Left ventricle myocardium superior (tissue), 1 donor: ENCODE data around the gene TINAGL1. TPM values are rescaled to one million over a fixed set of nuclear protein-coding genes. Genes with fewer than 3 reads are reported as not detected.
A peak's percentile ranks its signal among the peaks of the same experiment; 100 is the strongest.

ENCODE experiments used
- ATAC-seq: fragments of 200-7000 bp; cut with Tn5 transposase; one replicate; pipeline ENCODE4 v1.9.1; 2020; ENCODE audit warnings: mild to moderate bottlenecking, moderate library complexity
- DNase-seq: peaks from one replicate; pipeline ENCODE4 v3.0.0-alpha.2; 2020
- intact Hi-C: fragments of 100-400 bp; cut with micrococcal nuclease; formaldehyde crosslinking; loops from one replicate; pipeline ENCODE4 v1.11.0; 2022
- long read RNA-seq: library from polyadenylated mRNA; unstranded; transcript quantifications from one replicate; pipeline ENCODE4 v2.0.0, GENCODE V29; 2021
- total RNA-seq: library from RNA; stranded (reverse); fragmentation: NEBNext Ultra II Directional; extraction: Animal tissue kit (Norgen Biotek cat#: 25700); gene quantifications from one replicate; pipeline ENCODE4 v1.2.1, GENCODE V29; 2021
- donor health status: DM: no; HTN: yes; CAD: no; lungs with severe emphysema.

Gene TINAGL1, protein sequence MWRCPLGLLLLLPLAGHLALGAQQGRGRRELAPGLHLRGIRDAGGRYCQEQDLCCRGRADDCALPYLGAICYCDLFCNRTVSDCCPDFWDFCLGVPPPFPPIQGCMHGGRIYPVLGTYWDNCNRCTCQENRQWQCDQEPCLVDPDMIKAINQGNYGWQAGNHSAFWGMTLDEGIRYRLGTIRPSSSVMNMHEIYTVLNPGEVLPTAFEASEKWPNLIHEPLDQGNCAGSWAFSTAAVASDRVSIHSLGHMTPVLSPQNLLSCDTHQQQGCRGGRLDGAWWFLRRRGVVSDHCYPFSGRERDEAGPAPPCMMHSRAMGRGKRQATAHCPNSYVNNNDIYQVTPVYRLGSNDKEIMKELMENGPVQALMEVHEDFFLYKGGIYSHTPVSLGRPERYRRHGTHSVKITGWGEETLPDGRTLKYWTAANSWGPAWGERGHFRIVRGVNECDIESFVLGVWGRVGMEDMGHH
- total RNA-seq, result 274 TPM
- long read RNA-seq, transcript TINAGL1-201 (12 exons, 2,187 nt), result major isoform, 251 of 469 reads
- long read RNA-seq, partial matches to known transcripts, result 123 of 469 reads
- long read RNA-seq, other reads (novel, unspliced or antisense), result 95 of 469 reads

DNA sequence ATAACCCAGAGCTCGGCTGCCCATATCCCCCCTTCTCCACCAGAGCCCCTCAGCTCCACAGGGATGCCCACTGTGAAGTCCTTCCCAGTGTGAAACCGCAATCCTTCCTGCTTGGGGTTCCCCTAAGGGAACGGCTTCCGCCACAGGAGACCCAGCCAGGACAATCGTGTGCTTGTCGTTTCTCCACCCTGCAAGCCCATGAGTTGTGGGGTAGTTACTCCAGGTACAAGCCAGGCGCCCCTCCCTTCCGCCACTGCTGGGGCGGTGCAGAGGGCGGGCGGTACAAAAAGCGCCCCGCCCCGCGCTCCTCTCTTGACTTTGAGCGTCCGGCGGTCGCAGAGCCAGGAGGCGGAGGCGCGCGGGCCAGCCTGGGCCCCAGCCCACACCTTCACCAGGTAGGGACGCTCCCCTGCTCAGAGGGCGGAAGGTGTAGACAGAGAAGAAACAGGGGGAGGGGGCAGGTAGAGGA is at the start of gene TINAGL1:
TSS of gene TINAGL1 (plus strand) at position 315 of the 469 bp plus-strand sequence. CDS start 634 bp downstream, outside the sequence.
- intact Hi-C loops, result no loop called here
- DNase-seq, result peak; percentile 86
- peak; percentile 73 for ATAC-seq

DNA sequence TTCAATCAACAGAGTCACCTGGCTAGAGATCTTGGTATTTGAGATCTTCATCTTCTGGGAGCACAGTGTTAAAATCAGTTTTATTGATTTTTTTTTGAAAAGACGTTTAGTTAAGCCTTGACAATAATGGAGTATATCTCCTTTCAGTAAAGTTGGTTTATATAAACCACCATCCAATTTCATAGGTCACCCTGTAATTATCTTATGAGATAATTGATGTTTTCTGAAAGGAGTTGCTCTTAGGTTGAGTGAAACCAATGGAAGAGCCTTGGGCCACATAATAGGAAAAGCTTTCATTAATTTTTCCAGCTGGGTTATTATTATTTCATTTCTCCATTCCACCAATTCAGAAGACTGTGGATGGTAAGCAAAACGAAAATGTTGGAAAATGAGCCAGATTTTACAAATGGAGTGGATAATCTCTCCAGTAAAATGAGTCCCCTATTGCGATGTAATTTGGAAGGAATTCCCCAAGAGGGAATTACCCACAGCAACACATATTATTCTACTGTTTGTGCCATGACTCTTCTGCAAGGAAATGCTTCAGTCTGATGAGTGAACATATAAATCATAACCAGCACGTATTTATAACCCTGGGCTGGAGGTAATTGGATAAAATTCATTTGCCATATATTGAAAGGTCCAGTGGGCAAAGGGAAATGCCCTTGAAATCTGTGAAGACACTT is 46.2 kb upstream of the TINAGL1 start:
- intact Hi-C loops, result no loop called here
- no peak for ATAC-seq
- DNase-seq, result no peak

DNA sequence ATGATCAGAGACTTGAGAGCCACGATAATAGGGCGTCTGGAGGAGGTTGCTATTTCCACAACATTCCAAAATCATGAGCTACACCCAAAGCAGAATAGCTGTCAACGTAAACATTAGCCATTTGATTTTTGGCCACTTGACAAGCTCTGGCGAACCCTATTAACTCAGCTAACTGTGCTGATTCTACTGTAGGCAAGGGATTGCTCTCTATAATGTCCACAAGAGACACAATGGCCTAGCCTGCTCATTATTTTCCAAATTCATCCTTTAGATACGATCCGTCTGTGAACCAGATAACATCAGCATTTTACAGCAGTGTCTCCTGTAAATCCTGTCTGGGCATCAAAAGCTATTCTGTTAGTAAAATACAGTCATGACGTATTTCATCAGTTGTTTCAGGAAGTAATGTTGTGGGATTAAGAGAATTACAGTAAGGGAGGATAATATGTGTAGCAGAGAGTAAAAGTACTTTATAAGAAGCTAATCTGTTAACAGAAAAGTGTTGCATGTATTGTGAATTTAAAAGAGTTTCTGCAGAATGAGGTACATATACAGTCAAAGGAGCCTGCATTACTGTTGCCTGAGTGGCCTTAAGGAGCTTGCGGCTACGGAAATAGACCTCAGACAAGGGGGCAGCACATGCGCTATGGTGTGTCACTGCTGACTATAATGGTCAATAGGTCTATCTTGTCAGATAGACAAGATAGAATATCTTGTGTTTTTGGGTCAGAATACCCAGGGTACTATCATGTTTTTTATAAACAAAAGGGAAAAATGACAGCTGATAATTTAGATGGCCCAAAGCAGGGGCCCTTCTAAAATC is 44.9 kb upstream of the TINAGL1 start:
- peak; percentile 78 for ATAC-seq
- intact Hi-C loops, result no loop called here

DNA sequence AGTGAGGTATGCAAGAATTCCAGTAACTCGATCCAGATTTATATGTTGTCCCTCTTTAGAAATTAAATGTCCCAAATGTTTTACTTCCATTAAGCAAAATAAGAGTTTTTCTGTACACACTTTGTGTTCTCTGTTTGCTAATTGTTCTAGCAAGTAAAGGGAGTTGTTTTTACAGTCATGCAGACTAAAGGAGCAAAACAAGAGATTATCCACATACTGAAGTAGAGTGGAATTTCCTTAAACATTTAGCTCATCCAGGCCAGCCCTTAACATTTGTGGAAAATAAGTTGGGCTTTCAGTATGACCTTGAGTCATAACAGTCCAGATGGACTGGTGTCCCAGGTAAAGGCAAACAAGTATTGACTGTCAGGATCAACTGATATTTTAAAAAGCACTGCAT is 44.1 kb upstream of the TINAGL1 start:
- no peak for ATAC-seq
- intact Hi-C loops, result no loop called here
- no peak for DNase-seq

More for the DNA sequence above, 44.9 kb upstream of the TINAGL1 start:
- no peak for DNase-seq

DNA sequence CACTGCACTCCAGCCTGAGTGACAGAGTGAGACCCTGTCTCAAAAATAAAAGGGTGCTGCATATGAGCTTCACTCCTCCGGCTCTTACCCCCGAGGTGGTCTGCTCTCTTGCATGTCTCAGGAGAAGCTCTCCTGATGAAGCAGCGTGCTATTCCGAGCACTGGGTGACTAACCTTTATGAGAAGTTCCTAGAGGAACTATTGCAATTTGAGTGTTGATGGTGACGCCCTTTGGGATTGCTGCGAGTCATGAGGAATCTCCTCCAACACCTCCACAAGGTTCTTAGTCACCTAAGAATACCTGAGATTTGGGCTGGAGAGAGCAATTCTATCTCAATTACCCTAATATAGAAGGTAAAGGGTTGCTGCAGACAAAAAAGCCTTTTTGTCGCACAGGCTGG is 40.8 kb upstream of the TINAGL1 start:
- DNase-seq, result no peak
- intact Hi-C loops, result no loop called here
- ATAC-seq, result no peak

DNA sequence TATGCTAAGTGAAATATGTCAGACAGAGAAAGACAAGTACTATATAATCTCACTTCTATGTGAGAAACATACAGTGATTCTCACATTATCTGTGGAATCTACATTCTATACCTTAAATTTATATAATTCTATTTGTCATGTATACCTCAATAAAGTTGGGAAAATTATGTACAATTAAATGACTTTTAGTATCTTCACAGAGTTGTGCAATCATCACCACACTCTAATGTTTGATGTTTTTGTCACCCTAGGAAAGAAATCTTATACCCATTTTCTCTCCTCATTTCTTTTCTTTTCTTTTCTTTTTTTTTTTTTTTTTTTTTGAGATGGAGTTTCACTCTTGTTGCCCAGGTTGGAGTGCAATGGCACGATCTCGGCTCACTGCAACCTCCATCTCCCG is 37.0 kb upstream of the TINAGL1 start:
- no peak for ATAC-seq
- intact Hi-C loops, result no loop called here

DNA sequence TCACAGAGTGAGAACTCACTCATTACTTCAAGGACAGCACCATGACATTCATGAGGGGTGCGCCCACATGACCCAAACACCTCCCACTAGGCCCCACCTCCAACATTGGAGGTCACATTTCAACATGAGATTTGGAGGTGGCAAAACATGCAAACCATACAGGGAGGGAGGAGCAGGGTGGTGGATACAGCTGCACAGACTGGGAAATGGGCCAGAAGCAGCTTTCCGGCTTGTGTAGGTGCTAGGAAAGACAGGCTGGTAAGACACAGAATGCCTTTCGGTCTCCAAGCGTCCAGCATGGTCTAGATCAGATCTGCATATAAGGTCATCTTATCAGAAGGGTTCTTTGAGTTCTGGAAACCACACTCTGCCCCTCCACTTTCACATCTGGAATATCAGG is 35.1 kb upstream of the TINAGL1 start:
- DNase-seq (no peak), ATAC-seq (no peak)
- intact Hi-C loops, result loop anchor here (10.0 kb wide), 1 partner anchor 356 kb away; no protein-coding TSS in a partner anchor

More for the DNA sequence above, 37.0 kb upstream of the TINAGL1 start:
- no peak for DNase-seq

DNA sequence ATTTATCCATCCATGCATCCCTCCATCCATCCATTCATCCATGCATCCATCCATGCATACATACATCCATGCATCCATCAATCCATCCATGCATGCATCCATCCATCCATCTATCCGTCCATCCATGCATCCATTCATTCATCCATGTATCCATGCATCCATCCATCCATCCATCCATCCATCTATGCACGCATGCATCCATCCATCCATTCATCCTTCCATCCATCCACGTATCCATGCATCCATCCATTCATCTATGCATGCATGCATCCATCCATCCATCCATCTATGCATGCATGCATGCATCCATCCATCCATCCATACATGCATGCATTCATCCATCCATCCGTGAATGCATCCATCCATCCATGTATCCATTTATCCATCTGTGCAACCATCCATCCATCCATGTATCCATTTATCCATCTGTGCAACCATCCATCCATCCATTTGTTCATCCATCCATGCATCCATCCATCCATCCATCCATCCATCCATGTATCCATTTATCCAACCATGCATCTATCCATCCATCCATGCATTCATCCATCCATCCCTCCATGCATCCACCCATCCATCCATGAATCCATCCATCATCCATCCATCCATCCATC is 30.3 kb upstream of the TINAGL1 start:
- DNase-seq (no peak), ATAC-seq (no peak)
- intact Hi-C loops, result loop anchor here (10.0 kb wide), 1 partner anchor 361 kb away; no protein-coding TSS in a partner anchor

DNA sequence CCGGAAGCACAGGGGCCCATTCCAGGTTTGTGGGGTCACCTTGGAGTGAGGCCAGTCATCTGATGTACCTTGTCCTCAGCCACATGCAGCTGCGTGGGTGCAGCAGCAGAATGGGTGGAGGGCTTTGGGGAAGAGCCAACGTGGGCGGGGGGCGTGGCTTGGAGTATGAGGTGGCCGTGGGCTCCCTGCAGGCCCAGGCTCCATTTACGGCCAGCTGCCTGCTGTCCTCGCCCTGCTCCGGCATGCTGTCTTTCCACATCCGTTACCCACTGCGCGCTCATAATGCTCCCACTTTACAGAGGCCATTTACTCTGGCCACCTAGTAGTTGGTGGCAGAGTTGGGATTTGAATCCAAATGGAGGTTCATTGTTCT is 27.8 kb upstream of the TINAGL1 start:
- ATAC-seq (peak; percentile 16), DNase-seq (no peak)
- intact Hi-C loops, result loop anchor here (10.0 kb wide), 1 partner anchor 364 kb away; no protein-coding TSS in a partner anchor

DNA sequence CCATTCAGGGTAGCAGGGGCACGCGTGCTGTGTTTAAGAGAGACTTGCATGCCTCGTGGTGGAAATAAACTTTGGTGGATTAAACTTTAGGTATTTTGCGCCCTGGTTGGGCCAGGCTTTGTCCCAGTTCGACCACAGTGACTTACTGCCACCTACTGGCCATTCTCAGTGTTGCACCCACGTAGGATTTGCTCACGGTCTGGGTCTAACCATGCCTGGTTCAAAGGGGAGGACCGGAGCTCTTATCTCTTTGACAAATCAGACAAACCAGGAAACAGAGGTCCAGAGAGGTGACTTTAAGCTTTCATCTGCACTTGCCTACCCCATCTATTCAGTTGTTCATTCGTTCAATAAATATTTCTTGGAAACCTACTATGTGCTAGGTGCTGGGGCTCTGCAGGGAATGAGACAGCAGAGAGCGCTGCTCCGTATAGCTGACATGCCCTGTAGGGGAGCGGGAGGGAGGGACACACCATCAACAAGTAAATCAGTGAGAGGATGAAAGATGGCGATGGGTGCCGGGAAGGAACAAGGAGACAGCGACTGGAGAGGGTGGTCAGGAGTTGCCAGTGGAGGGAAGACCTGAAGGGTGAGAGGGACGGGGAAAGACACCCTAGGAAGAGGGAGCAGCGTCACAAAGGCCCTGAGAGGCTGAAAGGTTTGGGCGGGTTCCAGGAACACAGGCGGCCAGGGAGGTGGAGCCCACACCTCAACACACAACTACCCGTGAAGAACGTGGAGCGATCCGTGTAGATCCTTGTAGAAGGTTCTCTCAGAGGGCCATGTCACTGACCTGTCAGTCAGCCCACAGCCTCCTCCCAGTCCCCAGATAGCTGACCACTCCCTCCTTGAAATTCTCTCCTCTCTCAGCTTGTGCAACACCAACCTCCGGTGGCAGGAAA is 27.2 kb upstream of the TINAGL1 start:
- ATAC-seq, result peak; percentile 92
- intact Hi-C loops, result loop anchor here (10.0 kb wide), 1 partner anchor 364 kb away; no protein-coding TSS in a partner anchor

DNA sequence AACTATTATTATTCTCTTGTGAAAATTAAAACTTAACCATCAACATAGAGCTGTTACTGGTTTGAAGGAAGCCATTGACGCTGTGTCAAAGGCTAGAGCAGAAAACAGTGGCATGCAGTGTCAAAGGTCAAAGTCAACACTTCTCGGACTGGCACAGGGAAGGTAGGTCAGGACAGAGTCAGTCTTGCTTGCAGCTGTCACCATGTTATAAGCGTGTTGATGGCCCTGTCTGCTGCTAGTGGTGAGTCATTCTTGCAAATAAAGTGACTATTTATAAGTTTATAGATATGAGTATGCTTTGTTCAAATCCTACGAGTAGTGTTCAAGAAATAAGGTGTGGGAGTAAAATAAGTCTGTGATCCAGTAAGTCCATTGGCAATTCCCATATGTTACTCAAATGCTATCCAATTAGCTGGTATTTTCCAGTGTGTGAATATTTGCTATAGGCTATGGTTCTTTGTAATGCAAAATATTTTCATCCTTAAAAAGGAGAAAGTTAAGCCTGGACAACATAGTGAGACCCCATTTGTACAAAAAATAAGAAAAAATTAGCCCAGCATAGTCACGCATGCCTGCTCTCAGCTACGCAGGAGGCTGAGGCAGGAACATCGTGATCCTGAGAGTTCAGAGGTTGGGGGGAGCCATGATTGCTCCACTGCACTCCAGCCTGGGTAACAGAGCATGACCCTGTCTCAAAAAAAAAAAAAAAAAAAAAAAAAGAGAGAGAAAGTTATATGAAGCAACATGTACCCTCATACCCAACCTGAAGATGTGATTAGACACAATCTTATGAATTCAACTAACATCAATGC is 26.3 kb upstream of the TINAGL1 start:
- DNase-seq (no peak), ATAC-seq (peak; percentile 79)
- intact Hi-C loops, result loop anchor here (10.0 kb wide), 1 partner anchor 365 kb away; no protein-coding TSS in a partner anchor

More for the DNA sequence above, 27.2 kb upstream of the TINAGL1 start:
- DNase-seq, result peak; percentile 79

DNA sequence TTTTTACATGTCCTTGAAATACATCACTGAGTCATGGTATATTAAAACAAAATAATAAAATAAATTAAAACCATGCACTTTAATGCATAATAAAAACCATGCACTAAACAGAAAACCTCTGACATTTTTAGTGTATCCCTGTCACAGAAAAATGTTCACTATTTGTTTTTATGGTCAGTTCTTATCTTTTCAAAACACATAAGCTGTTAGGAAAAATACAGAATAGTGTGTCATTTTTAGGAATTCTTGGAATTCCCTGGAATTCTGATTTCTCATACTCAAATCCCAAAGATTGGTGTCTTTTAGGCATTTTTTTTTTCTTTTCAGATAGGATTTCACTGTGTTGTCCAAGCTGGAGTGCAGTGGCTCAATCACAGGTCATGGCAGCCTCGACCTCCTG is 25.1 kb upstream of the TINAGL1 start:
- ATAC-seq, result no peak
- no peak for DNase-seq
- intact Hi-C loops, result no loop called here

DNA sequence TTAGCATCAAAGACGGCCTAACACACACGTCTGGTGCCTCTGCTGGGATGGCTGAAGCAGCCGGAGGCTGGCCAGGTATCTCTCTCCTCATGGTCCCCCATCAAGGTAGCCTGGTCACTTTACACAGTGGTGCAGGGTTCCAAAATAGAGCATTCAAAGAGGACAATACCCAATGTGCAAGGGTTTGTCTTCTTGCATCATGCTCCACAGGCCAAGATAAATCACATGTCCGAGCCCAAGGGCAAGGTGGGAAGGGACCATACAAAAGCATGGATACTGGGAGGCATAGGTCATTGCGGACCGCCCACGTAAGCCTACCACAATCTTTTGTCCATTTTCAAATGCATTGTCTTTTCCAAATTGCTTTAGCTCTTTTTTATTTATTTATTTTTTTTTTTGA is 23.8 kb upstream of the TINAGL1 start:
- DNase-seq (no peak), ATAC-seq (no peak)
- intact Hi-C loops, result no loop called here

DNA sequence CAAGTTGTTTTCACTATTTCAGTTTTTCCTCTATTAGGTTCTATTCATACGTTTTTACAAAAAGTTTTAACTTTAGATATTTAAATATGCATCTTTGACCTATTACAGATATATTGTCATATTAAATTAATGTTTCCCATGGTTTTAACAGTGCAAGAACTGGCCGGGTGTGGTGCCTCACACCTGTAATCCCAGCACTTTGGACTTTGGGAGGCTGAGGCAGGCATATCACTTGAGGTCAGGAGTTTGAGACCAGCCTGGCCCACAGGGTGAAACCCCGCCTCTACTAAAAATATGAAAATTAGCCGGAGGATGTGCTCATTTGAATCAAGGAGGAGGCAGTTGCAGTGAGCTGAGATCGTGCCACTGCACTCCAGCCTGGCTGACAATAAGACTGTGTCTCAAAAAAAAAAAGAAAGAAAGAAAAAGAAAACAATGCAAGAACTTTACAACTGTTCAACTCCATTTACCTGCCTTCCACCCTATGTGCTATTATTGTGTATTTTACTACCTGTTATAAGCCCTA is 19.8 kb upstream of the TINAGL1 start:
- intact Hi-C loops, result no loop called here
- ATAC-seq (no peak), DNase-seq (no peak)

DNA sequence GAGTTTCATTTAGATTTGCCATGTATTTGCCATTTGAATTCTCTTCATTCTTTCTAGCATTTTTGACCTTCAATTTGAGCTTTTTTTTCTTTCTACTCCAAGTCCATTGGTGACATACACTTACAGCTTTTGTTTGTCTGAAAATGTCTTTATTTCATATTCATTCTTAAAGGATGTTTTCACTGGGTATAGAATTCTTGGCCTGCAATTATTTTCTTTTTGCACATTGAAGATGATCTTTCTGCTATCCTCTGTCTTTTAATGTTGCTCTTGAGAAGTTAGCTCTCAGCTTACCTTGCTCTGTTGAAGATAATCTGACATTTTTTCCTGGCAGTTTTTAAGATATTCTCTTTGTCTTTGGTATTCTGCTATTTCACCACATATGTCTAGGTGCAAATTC is 16.6 kb upstream of the TINAGL1 start:
- no peak for DNase-seq
- intact Hi-C loops, result loop anchor here (5.0 kb wide), 1 partner anchor 38 kb away; no protein-coding TSS in a partner anchor
- ATAC-seq, result no peak

DNA sequence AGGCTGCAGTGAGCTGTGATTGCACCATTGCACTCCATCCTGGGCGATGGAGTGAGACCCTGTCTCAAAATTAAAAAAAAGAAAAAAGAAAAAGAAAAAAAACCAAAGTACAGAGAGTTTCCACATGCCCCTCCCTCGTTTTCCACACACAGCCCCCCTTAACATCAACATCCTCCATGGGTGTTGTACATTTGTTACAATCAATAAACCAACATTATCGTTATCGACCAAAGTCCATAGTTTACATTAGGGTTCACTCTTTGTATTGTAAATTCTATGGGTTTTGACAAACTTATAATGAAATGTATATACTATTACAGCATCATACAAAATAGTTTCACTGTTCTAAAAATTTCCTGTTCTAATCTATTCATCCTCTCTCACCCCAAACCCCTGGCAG is 15.9 kb upstream of the TINAGL1 start:
- ATAC-seq (no peak), DNase-seq (no peak)
- intact Hi-C loops, result loop anchor here (5.0 kb wide), 1 partner anchor 37 kb away; no protein-coding TSS in a partner anchor
